Measurements from ENCODE around the gene ZDHHC18.

DNA sequence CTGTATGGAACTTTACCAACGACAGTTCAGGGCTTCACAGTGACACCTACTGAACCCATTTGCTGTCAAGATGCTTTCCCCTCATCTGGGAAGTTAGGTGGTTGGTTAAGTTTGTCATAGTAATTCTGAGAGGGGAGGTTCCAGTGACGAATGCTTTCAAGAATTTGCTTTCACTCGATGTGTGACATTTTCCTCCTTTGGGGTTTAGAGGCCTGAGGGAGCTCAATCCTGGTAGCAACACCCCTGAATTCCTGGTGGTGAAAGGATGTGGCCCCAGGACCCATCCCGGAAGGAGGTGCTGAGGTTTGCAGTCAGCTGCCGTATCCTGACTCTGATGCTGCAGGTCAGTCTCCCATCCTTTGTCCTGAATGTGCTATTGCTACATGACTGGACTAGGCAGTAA, 35.9 kb upstream of the ZDHHC18 start:
- TF ChIP-seq, protein P1, sequence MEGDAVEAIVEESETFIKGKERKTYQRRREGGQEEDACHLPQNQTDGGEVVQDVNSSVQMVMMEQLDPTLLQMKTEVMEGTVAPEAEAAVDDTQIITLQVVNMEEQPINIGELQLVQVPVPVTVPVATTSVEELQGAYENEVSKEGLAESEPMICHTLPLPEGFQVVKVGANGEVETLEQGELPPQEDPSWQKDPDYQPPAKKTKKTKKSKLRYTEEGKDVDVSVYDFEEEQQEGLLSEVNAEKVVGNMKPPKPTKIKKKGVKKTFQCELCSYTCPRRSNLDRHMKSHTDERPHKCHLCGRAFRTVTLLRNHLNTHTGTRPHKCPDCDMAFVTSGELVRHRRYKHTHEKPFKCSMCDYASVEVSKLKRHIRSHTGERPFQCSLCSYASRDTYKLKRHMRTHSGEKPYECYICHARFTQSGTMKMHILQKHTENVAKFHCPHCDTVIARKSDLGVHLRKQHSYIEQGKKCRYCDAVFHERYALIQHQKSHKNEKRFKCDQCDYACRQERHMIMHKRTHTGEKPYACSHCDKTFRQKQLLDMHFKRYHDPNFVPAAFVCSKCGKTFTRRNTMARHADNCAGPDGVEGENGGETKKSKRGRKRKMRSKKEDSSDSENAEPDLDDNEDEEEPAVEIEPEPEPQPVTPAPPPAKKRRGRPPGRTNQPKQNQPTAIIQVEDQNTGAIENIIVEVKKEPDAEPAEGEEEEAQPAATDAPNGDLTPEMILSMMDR (conservative IDR thresholded peaks at IDR 0.05 in 1 of 2, IDR thresholded peaks at IDR 0.05 in 1 of 2; ENCODE audit: extremely low read depth in 1 of 2, insufficient read depth in 1 of 2, low read depth in 1 of 2, low read length in 2 of 2): no peak
- no peak for TF ChIP-seq EZH2 (IDR thresholded peaks at IDR 0.05; ENCODE audit: borderline replicate concordance, low read length)
